ENCODE data around the gene RNF14. TPM values are rescaled to one million over a fixed set of nuclear protein-coding genes. Genes with fewer than 3 reads are reported as not detected.

RNF14 gene
- total and polyA plus RNA-seq, 9 of the 15 experiments (the other 6 are each of a cell fraction or from before 2014, with no cell fraction given): 36.3 to 140 (median 75.1) TPM

DNA sequence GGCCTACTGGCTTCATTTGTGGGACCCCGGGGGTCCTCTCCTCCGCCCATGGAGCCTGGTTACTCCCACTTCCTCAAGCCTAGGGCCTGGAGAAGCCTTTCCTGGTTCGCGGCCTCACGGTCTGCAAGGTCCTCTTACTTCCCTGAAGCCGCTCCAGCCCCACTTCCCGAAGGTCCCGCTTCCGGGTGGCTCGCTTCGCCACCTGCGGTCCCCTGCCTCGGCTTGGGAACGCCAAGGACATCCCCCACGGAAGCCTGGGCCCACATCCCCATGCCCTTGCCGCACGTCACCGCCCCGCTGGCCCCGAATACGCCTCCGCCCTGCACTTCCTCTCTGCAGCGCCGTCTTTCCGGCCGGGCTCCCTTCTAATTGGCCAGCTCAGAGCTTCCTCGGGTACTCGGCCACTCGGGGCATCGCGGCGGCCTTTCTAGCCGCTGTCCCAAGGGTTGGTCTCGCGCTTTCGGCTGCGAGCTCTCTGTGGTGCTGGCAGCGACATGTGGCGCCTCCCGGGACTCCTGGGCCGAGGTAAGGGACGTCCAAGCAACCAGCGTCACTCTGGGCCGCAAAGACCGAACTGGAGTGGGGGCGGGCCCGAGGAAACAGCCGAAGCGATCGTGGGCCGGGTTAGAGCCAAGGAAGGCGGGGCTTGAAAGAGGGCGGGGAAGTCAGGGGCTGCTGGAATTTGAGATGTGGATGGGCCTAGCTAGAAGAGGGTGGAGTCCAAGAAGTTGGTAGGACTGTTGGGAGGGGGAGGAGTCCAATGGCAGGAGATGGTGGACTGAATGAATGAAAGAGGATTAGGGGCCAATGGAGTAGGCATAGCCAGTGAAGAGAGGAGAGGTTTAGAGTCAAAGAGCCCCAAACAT, 45.2 kb upstream of the RNF14 start, which contains the start of gene DELE1 (continued):
- TF ChIP-seq, protein P1, sequence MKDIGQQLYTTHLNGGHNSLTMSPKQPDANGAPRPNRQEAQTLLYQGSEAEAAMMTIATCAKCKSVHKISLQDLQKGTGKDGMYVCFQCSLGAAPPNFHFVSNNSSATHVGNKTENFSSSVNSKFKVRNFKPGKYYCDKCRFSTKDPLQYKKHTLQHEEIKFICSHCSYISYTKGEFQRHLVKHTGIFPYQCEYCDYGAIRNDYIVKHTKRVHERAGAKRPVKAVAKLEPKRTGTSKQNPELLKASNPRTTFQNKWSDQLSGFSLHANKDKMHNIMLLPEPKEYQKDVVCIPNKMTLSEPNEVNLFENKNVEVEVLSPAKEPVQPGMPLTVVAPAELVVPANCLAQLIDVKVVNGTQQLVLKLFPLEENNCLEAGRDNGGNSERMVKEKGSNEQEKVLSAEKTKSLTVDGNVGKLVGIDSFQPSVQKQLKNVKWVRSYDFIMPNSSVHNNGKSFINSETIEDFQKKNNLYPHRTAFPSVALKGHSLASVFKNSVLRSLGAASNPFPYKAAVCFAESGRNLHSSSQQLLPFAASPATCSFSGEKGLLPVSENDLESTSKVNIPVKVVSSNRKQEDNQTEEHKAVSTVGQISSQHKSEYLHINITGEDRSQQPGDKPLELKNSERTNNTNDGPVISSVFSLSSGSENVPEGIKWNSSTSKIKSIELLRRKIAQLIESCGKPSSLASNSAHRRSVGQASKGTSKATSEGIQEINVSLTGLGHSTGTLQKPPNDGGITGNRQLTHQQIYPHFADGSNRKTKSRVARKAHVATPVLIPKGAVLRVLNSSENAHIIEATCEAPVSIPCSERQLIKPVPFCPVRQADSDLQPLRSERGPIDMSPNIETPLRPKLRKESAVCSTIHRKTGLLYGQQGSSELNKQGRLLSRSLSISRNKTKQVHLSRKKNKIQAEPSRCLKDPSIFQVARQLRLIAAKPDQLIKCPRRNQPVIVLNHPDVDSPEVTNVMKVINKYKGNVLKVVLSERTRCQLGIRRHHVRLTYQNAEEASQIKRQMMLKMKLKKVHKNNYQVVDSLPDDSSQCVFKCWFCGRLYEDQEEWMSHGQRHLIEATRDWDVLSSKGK (CRISPR knock-in tag; IDR thresholded peaks at IDR 0.05): no peak
- TF ChIP-seq ELF1 (tag; IDR thresholded peaks at IDR 0.05) (peak; percentile 91), CHD1 (IDR thresholded peaks at IDR 0.05; ENCODE audit: low read length) (no peak), STAT6 (CRISPR knock-in tag; IDR thresholded peaks at IDR 0.05) (no peak), HNRNPUL1 (IDR thresholded peaks at IDR 0.05; ENCODE audit: low read length) (no peak), KDM1A (IDR thresholded peaks at IDR 0.05) (no peak), BRD9 (IDR thresholded peaks at IDR 0.05; ENCODE audit: low read depth, partially characterized antibody) (no peak), ARNT (IDR thresholded peaks at IDR 0.05) (no peak), MTA2 (IDR thresholded peaks at IDR 0.05; ENCODE audit: low read depth) (peak; percentile 6; the same call in 1 of the 2 replicates), ZKSCAN3 (CRISPR knock-in tag; IDR thresholded peaks at IDR 0.05) (no peak), CHD4 (IDR thresholded peaks at IDR 0.05; ENCODE audit: insufficient read depth, insufficient replicate concordance, low read depth, low read length, poor library complexity, severe bottlenecking) (no peak), HDAC2 (IDR thresholded peaks at IDR 0.05) (no peak; the same call in none of the 2 replicates), SMARCA5 (IDR thresholded peaks at IDR 0.05) (no peak), ZNF76 (CRISPR knock-in tag; IDR thresholded peaks at IDR 0.05; ENCODE audit: borderline replicate concordance) (no peak), BCL6 (CRISPR knock-in tag; IDR thresholded peaks at IDR 0.05) (no peak), MLLT1 (IDR thresholded peaks at IDR 0.05) (no peak), CHD2 (IDR thresholded peaks at IDR 0.05; ENCODE audit: low read depth, low read length) (no peak), ZBED1 (IDR thresholded peaks at IDR 0.05) (no peak), EP300 (IDR thresholded peaks at IDR 0.05; ENCODE audit: low read length) (no peak), ZNF134 (CRISPR knock-in tag; conservative IDR thresholded peaks at IDR 0.05) (no peak)
- TF ChIP-seq, protein P2, sequence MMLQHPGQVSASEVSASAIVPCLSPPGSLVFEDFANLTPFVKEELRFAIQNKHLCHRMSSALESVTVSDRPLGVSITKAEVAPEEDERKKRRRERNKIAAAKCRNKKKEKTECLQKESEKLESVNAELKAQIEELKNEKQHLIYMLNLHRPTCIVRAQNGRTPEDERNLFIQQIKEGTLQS (IDR thresholded peaks at IDR 0.05): no peak
- TF ChIP-seq, protein P2 (CRISPR knock-in tag; conservative IDR thresholded peaks at IDR 0.05): no peak; the same call in 1 of the 2 replicates

All from K562 (cell line).